ENCODE data around the gene CPT1C. TPM values are rescaled to one million over a fixed set of nuclear protein-coding genes. Genes with fewer than 3 reads are reported as not detected.

Gene CPT1C
- total and polyA plus RNA-seq, 2 donors (not counting 1 experiment from before 2014, with no cell fraction given), result 0.30 to 1.7 TPM

DNA sequence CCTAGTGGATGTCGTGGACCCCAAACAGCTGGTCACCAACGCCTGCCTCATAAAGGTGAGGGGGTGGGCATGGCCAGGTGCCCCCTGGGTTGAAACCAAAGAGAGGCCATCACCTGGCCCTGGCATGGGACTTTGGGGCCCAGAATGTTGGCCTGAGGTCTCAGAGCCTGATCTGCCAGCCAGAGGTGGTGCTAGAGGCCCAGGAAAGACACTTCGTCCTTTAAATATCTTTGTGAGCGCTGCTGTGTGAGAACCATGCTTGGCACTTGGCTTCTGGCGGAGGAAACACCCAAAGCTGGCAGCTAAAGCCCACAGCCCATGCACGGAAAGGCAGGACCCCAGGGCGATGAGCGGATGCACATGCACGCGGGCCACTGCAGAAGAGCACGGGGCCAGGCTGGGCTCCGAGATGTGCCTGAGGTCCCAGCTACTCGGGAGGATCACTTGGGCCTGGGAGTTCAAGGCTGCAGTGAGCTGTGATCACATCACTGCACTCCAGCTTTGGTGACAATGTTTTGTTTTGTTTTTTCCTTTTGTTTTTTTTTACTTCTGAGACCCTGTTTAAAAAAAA is 5.8 kb upstream of the CPT1C start:
- Histone ChIP-seq H3K36me3 (replicated peaks in 1 of 2; ENCODE audit: control extremely low read depth in 1 of 2, control insufficient read depth in 1 of 2, extremely low read depth in 1 of 2, insufficient read depth in 2 of 2, low read length in 1 of 2) (peaks cover 0 to 64% of the 10 kb centered on the region in 2 experiments), H2AFZ (ENCODE audit: insufficient read depth, low read depth, low read length, poor library complexity, severe bottlenecking) (no peak overlapping the region), H3K9ac (ENCODE audit: low read length) (no peak overlapping the region), H3K4me1 (ENCODE audit: control insufficient read depth in 2 of 2, insufficient read depth in 2 of 2, low read length in 2 of 2) (peaks cover 16 to 19% of the 10 kb centered on the region in 2 donors), H3K4me3 (ENCODE audit: control extremely low read depth in 1 of 5, extremely low read depth in 1 of 5, insufficient read depth in 1 of 5, low read depth in 2 of 5, low read length in 4 of 5) (no peak overlapping the region), H3K79me2 (ENCODE audit: control insufficient read depth, insufficient read depth, low read length) (peaks cover 32% of the 10 kb centered on the region), H3K4me2 (replicated peaks; ENCODE audit: low read depth, low read length, poor library complexity, severe bottlenecking) (no peak overlapping the region), H3K9me3 (ENCODE audit: control extremely low read depth in 1 of 3, control insufficient read depth in 2 of 3, insufficient read depth in 1 of 3, low read length in 2 of 3) (peaks cover 0 to 7% (median 0%) of the 10 kb centered on the region in 3 donors), H4K20me1 (ENCODE audit: control insufficient read depth, insufficient read depth, low read length, poor library complexity, severe bottlenecking) (peaks cover 75% of the 10 kb centered on the region), H3K27ac (ENCODE audit: low read length in 2 of 2) (no peak overlapping the region), H3K27me3 (replicated peaks in 1 of 4; ENCODE audit: control extremely low read depth in 1 of 4, control insufficient read depth in 3 of 4, insufficient read depth in 4 of 4, low read length in 3 of 4) (peaks cover 0 to 8% (median 4%) of the 10 kb centered on the region in 4 experiments)
- intact Hi-C loops (cut with micrococcal nuclease), result no loop called here
- ChIA-PET CTCF (interaction anchor here (1.3 to 1.4 kb wide), 3 partner anchors 9 to 182 kb away, joined by 3 to 5 read pairs (median 4); no protein-coding TSS in a partner anchor), POLR2A (interaction anchor here (0.6 kb wide), 1 partner anchor 9 kb away, joined by 3 read pairs; no protein-coding TSS in a partner anchor)
- DNase-seq (no peak), ATAC-seq (ENCODE audit: low read depth) (no peak)
- TF ChIP-seq, protein P1, sequence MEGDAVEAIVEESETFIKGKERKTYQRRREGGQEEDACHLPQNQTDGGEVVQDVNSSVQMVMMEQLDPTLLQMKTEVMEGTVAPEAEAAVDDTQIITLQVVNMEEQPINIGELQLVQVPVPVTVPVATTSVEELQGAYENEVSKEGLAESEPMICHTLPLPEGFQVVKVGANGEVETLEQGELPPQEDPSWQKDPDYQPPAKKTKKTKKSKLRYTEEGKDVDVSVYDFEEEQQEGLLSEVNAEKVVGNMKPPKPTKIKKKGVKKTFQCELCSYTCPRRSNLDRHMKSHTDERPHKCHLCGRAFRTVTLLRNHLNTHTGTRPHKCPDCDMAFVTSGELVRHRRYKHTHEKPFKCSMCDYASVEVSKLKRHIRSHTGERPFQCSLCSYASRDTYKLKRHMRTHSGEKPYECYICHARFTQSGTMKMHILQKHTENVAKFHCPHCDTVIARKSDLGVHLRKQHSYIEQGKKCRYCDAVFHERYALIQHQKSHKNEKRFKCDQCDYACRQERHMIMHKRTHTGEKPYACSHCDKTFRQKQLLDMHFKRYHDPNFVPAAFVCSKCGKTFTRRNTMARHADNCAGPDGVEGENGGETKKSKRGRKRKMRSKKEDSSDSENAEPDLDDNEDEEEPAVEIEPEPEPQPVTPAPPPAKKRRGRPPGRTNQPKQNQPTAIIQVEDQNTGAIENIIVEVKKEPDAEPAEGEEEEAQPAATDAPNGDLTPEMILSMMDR (IDR thresholded peaks at IDR 0.05), result no peak
- TF ChIP-seq EZH2 (IDR thresholded peaks at IDR 0.05; ENCODE audit: borderline replicate concordance, insufficient read depth, low read depth, low read length, poor library complexity, severe bottlenecking), result no peak
- Mint-ChIP-seq H3K9me3 (ENCODE audit: insufficient read depth) (no peaks in the 10 kb centered on the region), H3K4me3 (no peak overlapping the region), H3K4me1 (peaks cover 19% of the 10 kb centered on the region), H3K27ac (no peak overlapping the region), H3K27me3 (peaks cover 3% of the 10 kb centered on the region)
- WGBS (ENCODE audit: insufficient coverage), result 99% methylated on average over 13 of the region's 13 CpGs

DNA sequence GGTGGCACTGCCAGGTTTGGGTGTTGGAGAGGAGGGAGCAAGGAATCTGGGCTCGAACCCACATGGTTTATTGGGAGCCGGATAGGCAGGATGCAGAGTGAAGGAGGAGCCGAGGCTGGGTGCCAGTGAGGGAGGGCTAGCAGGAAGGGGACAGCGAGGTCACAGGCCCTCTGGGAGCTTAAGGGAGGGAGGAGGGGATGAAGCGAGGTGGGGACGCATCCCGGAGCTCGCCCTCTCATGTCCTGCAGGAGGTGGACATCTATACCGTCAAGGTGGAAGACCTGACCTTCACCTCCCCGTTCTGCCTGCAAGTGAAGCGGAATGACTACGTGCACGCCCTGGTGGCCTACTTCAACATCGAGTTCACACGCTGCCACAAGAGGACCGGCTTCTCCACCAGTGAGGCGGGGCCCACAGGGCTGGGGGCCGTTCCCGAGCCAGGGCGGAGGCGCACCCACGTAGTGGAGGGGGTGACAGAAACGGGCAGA is 5.0 kb upstream of the CPT1C start:
- H3K27ac ChIP-seq (ENCODE audit: low read length in 2 of 2), result no peak overlapping the region
- Mint-ChIP-seq H3K9me3 (ENCODE audit: insufficient read depth) (no peaks in the 10 kb centered on the region), H3K4me3 (no peak overlapping the region), H3K27ac (no peak overlapping the region), H3K4me1 (peaks cover 18% of the 10 kb centered on the region), H3K27me3 (peaks cover 10% of the 10 kb centered on the region)
- peaks cover 72% of the 10 kb centered on the region for H4K20me1 ChIP-seq (ENCODE audit: control insufficient read depth, insufficient read depth, low read length, poor library complexity, severe bottlenecking)
- 95% methylated on average over 23 of the region's 23 CpGs for WGBS (ENCODE audit: insufficient coverage)
- DNase-seq, result no peak
- H3K79me2 ChIP-seq (ENCODE audit: control insufficient read depth, insufficient read depth, low read length), result peaks cover 24% of the 10 kb centered on the region
- TF ChIP-seq, protein P1 (IDR thresholded peaks at IDR 0.05), result no peak
- no peak for TF ChIP-seq EZH2 (IDR thresholded peaks at IDR 0.05; ENCODE audit: borderline replicate concordance, insufficient read depth, low read depth, low read length, poor library complexity, severe bottlenecking)
- H3K4me1 ChIP-seq (ENCODE audit: control insufficient read depth in 2 of 2, insufficient read depth in 2 of 2, low read length in 2 of 2), result peaks cover 17 to 19% of the 10 kb centered on the region in 2 donors
- H3K27me3 ChIP-seq (replicated peaks in 1 of 4; ENCODE audit: control extremely low read depth in 1 of 4, control insufficient read depth in 3 of 4, insufficient read depth in 4 of 4, low read length in 3 of 4), result peaks cover 0 to 16% (median 8%) of the 10 kb centered on the region in 4 experiments
- no peak overlapping the region for H3K4me2 ChIP-seq (replicated peaks; ENCODE audit: low read depth, low read length, poor library complexity, severe bottlenecking)
- no peak overlapping the region for H3K9ac ChIP-seq (ENCODE audit: low read length)
- ChIA-PET CTCF (interaction anchor here (1.3 to 1.4 kb wide), 3 partner anchors 10 to 183 kb away, joined by 3 to 5 read pairs (median 4); no protein-coding TSS in a partner anchor), POLR2A (interaction anchor here (0.6 kb wide), 1 partner anchor 10 kb away, joined by 3 read pairs; no protein-coding TSS in a partner anchor)
- intact Hi-C loops (cut with micrococcal nuclease), result no loop called here
- H3K36me3 ChIP-seq (replicated peaks in 1 of 2; ENCODE audit: control extremely low read depth in 1 of 2, control insufficient read depth in 1 of 2, extremely low read depth in 1 of 2, insufficient read depth in 2 of 2, low read length in 1 of 2), result peaks cover 0 to 61% of the 10 kb centered on the region in 2 experiments
- H3K4me3 ChIP-seq (ENCODE audit: control extremely low read depth in 1 of 5, extremely low read depth in 1 of 5, insufficient read depth in 1 of 5, low read depth in 2 of 5, low read length in 4 of 5), result no peak overlapping the region
- H3K9me3 ChIP-seq (ENCODE audit: control extremely low read depth in 1 of 3, control insufficient read depth in 2 of 3, insufficient read depth in 1 of 3, low read length in 2 of 3), result peaks cover 0 to 8% (median 0%) of the 10 kb centered on the region in 3 donors
- ATAC-seq (ENCODE audit: low read depth), result no peak
- no peak overlapping the region for H2AFZ ChIP-seq (ENCODE audit: insufficient read depth, low read depth, low read length, poor library complexity, severe bottlenecking)
